HG03108 (cell line): ENCODE results near the gene SPDL1.

Source experiments
- ATAC-seq: cut with Tn5 transposase; IDR thresholded peaks from one replicate; pipeline ENCODE4 v1.9.1; 2021; ENCODE audit warnings: moderate library complexity; ENCODE audit not compliant: unreplicated experiment

The SPDL1 gene

GRCh38 chr5:169629847-169630548 is 46.4 kb downstream of the SPDL1 start:
- no peak for ATAC-seq

- no peak for ATAC-seq
Observed at GRCh38 chr5:169631360-169631759, 47.8 kb downstream of the SPDL1 start.

- no peak for ATAC-seq
Observed at GRCh38 chr5:169632946-169633345, 49.4 kb downstream of the SPDL1 start.

- no peak for ATAC-seq
Observed at GRCh38 chr5:169634606-169635005, 51.0 kb downstream of the SPDL1 start.

- ATAC-seq, result no peak
Observed at GRCh38 chr5:169635936-169636335, 52.4 kb downstream of the SPDL1 start.

- ATAC-seq, result no peak
Observed at GRCh38 chr5:169636477-169637084, 53.0 kb downstream of the SPDL1 start.

- peak; percentile 93 for ATAC-seq
Observed at GRCh38 chr5:169637085-169637548, 53.5 kb downstream of the SPDL1 start, which contains the start of gene DOCK2. TSS of gene DOCK2 (plus strand) at chr5:169637275. CDS start at chr5:169637327, 52 bp downstream.

- ATAC-seq, result peak; percentile 60
Observed at GRCh38 chr5:169637549-169638121, 54.1 kb downstream of the SPDL1 start.

GRCh38 chr5:169641253-169641652 is 57.7 kb downstream of the SPDL1 start:
- ATAC-seq, result no peak

GRCh38 chr5:169646856-169647255 is 63.3 kb downstream of the SPDL1 start:
- ATAC-seq, result no peak

GRCh38 chr5:169647566-169647965 is 64.0 kb downstream of the SPDL1 start:
- ATAC-seq, result peak; percentile 57

- no peak for ATAC-seq
Observed at GRCh38 chr5:169648725-169649310, 65.2 kb downstream of the SPDL1 start.

GRCh38 chr5:169649486-169649885 is 65.9 kb downstream of the SPDL1 start:
- ATAC-seq, result no peak

- ATAC-seq, result peak; percentile 43
Observed at GRCh38 chr5:169650701-169651331, 67.2 kb downstream of the SPDL1 start.

- no peak for ATAC-seq
Observed at GRCh38 chr5:169651526-169651925, 68.0 kb downstream of the SPDL1 start.

- no peak for ATAC-seq
Observed at GRCh38 chr5:169652057-169652456, 68.5 kb downstream of the SPDL1 start.

GRCh38 chr5:169653091-169653490 is 69.5 kb downstream of the SPDL1 start:
- no peak for ATAC-seq
